Measurements from ENCODE around the gene TMEM69.

Gene TMEM69

GRCh38 chr1:45687754-45688740 is at the start of gene TMEM69:
TMEM69 (plus strand) TSS chr1:45688181; CDS start chr1:45691069, 2,888 bp downstream.
- peak within 1 kb of the TSS; percentile 95 for H3K27ac ChIP-seq
- TF ChIP-seq CTCF (IDR thresholded peaks at IDR 0.05) (0 out of 2 replicates have a peak, but pooled peaks have one; percentile 14), ZFX (IDR thresholded peaks at IDR 0.05; ENCODE audit: borderline replicate concordance) (no peak)

- H3K27ac ChIP-seq: no peak overlapping the region
- no peak for TF ChIP-seq ZFX (IDR thresholded peaks at IDR 0.05; ENCODE audit: borderline replicate concordance)
- no peak for TF ChIP-seq CTCF (IDR thresholded peaks at IDR 0.05)
These were observed 47.7 kb upstream of the TMEM69 start for GRCh38 chr1:45640293-45640692.

GRCh38 chr1:45643321-45643720 is 44.7 kb upstream of the TMEM69 start:
- TF ChIP-seq CTCF (IDR thresholded peaks at IDR 0.05) (no peak), ZFX (IDR thresholded peaks at IDR 0.05; ENCODE audit: borderline replicate concordance) (no peak)
- peak overlapping the region; percentile 33; the same call in 1 of the 2 replicates for H3K27ac ChIP-seq

- peak overlapping the region; percentile 33 for H3K27ac ChIP-seq
- TF ChIP-seq ZFX (IDR thresholded peaks at IDR 0.05; ENCODE audit: borderline replicate concordance) (no peak), CTCF (IDR thresholded peaks at IDR 0.05) (peak; percentile 47)
These were observed 44.0 kb upstream of the TMEM69 start for GRCh38 chr1:45643978-45644377.

GRCh38 chr1:45644661-45645060 is 43.3 kb upstream of the TMEM69 start:
- peak overlapping the region; percentile 33 for H3K27ac ChIP-seq
- TF ChIP-seq CTCF (IDR thresholded peaks at IDR 0.05): no peak
- no peak for TF ChIP-seq ZFX (IDR thresholded peaks at IDR 0.05; ENCODE audit: borderline replicate concordance)

- no peak overlapping the region for H3K27ac ChIP-seq
These were observed 40.5 kb upstream of the TMEM69 start for GRCh38 chr1:45647248-45648021.

More at GRCh38 chr1:45647248-45648021, 40.5 kb upstream of the TMEM69 start:
- TF ChIP-seq CTCF (IDR thresholded peaks at IDR 0.05): no peak
